ENCODE measurements around the gene SREK1IP1.

DNA sequence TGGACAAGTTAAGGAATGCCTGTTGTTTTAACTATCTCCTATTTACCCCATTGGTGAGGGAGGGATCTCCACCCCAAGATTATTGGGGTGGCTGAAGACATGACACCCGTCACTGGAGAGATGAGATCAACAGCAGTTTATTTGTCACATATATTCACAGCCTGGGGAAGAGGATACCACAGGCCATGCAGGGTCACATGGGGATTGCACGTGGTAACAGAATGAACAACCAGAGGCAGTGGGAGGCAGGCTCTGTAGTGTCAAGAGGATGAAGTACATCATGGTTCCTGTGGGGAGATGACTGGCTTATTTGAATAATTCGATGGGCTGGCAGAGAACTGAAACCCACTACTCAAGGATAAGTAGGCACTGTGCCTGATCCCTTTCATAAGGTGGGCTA is 96.8 kb downstream of the SREK1IP1 start:
- no peak for TF ChIP-seq L3MBTL2 (conservative IDR thresholded peaks at IDR 0.05)
- no peak for TF ChIP-seq ZNF384 (IDR thresholded peaks at IDR 0.05)
- no peak for TF ChIP-seq ELF4 (IDR thresholded peaks at IDR 0.05)
- no peak for TF ChIP-seq SUZ12 (IDR thresholded peaks at IDR 0.05)
- no peak for TF ChIP-seq FOXM1 (IDR thresholded peaks at IDR 0.05; ENCODE audit: borderline replicate concordance)
- no peak for TF ChIP-seq BHLHE40 (IDR thresholded peaks at IDR 0.05; ENCODE audit: borderline replicate concordance)

Measured in HEK293T (cell line).